ENCODE results near the gene TRIM41.
"Not testable (repeated sequence)": the region's sequence is repeated elsewhere in the genome, so short reads cannot be mapped to it uniquely, and the experiment has no call there.

TRIM41 gene

GRCh38 chr5:181223058-181223728 is at the start of gene TRIM41:
Gene TRIM41, plus strand, starts transcription at chr5:181223281. Its CDS starts 719 bp downstream, at chr5:181224000.
- DNase-seq (ENCODE audit: low spot score): peak; percentile 99

DNA sequence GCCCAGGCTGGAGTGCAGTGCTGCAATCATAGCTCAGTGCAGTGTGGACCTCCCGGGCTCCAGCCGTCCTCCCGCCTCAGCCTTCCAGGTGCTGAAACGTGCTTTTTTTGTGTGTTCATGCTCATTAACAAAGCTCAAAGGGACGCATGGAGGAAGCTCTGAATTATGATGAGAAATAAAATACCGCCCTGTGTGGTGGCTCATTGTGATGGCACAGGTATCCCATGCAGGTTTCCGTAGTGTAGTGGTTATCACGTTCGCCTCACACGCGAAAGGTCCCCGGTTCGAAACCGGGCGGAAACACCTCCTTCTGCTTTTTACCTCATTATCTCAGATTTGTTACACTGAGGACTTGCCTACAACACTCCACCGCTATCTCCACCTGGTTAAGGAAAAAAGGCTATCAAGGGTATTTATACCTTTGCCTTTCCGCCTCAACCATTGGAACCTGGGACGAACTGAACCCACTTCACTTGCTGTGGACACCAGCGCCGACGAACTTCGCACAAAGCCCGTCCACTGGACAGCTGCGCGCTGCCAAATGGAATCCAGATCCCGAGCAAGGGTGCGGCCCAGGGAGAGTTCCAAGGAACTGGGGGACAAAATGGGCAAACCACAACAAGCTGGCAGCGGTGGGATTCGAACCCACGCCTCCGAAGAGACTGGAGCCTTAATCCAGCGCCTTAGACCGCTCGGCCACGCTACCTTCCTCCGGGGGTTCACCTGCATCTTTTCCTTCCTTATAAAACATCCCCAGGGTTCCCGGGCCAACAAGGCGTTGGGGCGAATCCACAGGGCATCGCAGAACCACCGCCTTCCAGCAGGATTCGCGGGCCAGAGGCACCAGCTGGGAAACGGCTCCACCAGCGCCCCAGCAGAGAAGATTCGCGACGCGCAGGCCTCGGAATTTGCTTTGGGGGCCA is 49.4 kb upstream of the TRIM41 start:
- DNase-seq (ENCODE audit: low spot score): no peak

DNA sequence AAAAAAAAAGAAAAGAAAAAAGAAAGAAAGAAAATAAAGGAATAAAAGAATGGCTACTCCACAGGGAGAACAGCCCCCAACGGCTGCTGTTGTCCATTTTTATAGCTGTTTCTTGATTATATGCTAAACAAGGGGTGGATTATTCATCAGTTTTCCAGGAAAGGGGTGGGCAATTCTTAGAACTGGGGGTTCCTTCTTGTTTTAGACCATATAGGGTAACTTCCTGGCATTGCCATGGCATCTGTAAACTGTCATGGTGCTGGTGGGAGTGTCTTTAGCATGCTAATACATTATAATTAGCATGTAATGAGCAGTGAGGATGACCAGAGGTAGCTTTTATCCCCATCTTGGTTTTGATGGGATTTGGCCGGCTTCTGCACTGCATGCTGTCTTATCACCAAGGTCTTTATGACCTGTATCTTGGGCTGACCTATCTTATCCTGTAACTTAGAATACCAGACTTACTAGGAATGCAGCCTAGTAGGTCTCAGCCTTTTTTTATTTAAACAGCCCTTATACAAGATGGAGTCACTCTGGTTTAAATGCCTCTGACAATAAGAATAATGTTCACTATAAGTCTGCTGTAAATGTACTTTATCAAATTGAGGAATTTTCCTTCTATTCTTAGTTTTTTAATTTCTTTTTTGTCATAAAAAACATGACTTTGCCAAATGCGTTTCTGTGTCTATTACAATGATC is 46.7 kb upstream of the TRIM41 start:
- DNase-seq (ENCODE audit: low spot score): no peak

DNA sequence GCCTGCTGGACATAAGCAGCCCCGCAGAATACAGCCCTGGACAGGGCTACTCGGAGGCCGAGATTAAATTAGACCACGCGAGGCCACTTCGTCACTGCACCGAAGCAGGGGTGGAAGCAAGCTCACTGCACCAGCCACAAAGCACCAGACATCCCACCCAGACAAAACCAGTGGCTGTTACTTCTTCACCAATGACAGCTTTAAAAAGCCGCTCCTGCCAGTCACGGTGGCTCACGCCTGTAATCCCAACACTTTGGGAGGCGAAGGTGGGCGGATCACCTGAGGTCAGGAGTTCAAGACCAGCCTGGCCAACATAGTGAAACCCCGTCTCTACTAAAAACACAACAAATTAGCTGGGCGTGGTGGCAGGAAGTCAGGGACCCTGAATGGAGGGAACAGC is 45.5 kb upstream of the TRIM41 start:
- DNase-seq (ENCODE audit: low spot score): not testable (repeated sequence)

DNA sequence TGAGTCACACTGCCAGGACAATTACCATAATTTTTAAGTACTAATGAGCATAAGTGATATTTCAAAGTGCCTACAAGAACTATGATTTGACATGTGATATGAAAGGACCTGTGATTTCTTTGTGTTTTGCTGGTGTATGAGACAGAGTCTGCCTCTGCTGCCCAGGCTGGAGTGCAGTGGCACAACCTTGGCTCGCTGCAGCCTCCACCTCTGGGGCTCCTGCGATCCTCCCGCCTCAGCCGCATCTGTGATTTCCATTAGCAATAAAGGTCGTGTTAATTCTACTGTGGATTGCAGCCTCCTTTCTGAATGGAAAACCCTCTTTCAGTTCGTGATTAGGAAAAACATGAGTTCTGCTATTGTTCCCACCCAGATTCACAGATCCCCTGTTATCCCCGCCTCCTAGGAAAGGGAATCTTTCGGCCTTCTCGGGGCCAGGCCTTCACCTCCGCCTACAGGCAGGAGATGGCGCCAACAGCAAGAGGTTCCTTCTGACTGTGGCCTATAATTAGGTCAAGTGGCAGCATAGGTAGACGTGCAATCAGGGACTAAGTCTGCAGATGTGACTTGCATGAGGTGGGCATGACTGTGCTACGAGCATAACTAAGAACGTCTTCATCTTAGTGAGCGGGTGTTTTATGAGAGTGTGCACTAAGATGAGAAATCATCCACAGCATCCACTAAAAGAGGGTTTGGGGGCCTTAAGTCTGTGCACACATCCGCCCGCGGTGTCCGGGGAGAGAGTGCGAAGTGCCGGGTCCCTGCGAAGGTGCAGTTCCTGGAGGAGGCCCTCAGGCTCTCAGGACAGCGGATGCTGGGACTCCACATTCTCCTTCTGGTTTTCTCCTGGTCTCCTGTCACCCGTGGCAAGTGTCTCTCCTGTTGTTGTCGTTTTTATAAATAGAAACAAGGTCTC is 41.2 kb upstream of the TRIM41 start:
- no peak for DNase-seq (ENCODE audit: low spot score)

DNA sequence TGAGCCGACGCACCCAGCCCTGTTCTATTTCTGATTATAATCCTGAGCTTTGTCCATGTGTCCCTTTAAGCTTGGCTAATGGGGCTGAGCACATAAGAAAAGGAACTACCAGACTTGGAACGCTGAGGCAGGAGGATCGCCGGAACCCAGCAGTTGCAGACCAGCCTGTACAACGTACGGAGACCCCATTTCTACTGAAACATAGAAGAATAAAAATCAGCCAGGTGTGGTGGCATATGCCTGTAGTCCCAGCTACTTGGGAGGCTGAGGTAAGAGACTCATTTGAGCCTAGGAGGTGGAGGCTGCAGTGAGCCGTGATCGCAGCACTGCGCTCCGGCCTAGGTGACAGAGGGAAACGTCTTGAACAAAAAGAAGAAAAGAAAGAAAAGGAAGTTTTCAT is 40.4 kb upstream of the TRIM41 start:
- no peak for DNase-seq (ENCODE audit: low spot score)

GRCh38 chr5:181184845-181185216 is 38.2 kb upstream of the TRIM41 start:
- DNase-seq (ENCODE audit: low spot score): no peak

DNA sequence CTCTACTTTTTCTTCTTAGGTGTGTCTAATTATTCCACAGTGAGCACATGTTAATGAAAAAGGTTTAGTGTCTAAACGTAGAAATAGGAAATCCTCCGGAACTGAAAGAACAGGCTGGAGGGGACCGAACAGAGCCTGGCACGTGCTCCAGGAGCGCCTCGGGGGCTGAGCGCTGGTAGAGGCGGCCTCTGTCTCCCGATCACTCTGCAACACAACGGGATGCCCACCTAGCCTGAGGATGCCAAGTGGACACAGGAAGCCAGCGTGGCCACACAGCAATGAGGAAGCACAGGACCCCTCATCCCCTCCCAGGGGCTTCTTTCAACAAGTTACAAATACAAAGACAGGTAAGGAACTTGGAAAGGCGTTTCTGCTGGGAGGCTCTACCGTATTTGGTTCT is 37.5 kb upstream of the TRIM41 start:
- no peak for DNase-seq (ENCODE audit: low spot score)

DNA sequence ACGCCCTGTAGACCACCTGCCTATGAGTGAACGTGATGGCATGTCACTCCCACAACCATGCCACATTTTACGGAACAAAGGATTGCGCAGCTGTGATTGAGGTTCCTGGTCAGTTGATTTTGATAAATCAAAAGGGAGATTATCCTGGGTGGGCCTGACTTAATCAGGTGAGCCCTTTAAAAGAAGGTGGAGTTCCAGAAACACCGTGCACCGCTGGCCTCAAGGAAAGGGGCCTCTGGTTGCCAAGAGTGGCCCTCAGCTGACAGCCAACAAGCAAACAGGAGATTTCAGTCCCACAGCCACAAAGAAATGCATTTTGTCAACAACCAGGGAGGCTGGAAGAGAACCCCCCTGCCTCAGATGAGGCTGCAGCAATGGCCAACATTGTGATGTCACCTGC is 37.1 kb upstream of the TRIM41 start:
- no peak for DNase-seq (ENCODE audit: low spot score)

DNA sequence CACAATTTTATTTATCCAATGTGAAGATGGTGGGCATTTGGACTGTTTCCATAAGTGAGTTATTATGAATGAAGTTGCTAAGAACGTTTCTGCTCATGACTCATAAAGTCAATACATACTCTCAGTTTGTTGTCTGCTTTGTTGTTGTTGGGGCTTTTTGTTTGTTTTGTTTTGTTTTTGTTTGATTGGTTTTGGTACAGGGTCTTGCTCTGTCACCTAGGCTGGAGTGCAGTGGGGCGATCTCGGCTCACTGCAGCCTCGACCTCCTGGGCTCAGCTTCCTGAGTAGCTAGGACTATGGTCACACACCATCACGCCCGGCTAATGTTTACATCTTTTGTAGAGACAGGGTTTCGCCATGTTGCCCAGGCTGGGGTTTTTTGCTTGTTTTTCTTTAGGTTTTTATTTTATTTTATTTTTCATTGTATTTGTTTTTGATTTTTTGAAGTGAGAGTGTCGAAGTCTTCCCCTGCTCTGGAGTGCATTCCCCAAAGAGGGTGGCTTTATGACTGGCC is 36.0 kb upstream of the TRIM41 start:
- no peak for DNase-seq (ENCODE audit: low spot score)

- DNase-seq (ENCODE audit: low spot score): peak; percentile 63
These were observed 35.4 kb upstream of the TRIM41 start for GRCh38 chr5:181187500-181188213.

DNA sequence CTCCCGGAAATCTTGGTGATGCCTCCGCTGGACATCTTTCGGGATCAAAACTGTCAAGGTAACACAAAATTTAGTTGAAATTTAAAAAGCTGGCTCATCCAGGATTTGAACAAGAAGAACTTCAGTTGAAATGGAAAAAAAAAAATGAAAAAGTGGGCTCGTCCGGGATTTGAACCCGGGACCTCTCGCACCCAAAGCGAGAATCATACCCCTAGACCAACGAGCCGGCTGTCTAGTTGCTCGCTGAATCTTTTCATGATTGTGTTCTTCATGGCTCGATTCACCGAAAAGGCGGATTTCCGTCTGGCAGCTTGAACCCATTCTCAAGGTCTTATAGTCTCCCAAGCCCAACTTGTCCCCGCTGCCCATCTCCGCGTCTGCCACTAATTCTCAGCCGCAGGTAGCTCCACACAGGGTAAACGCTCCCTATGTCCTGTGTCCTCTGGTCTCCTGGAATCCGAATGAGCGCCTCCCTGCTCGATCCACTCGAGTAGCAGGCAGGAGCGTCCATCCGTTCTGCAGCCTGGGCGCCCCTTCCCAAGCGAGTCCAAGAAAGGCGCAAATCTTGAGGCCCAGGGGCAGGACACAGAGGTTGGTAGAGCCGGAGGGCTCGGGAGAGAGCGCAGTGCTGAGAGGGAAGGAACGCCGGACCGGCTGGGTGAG is 34.2 kb upstream of the TRIM41 start:
- peak; percentile 83 for DNase-seq (ENCODE audit: low spot score)

DNA sequence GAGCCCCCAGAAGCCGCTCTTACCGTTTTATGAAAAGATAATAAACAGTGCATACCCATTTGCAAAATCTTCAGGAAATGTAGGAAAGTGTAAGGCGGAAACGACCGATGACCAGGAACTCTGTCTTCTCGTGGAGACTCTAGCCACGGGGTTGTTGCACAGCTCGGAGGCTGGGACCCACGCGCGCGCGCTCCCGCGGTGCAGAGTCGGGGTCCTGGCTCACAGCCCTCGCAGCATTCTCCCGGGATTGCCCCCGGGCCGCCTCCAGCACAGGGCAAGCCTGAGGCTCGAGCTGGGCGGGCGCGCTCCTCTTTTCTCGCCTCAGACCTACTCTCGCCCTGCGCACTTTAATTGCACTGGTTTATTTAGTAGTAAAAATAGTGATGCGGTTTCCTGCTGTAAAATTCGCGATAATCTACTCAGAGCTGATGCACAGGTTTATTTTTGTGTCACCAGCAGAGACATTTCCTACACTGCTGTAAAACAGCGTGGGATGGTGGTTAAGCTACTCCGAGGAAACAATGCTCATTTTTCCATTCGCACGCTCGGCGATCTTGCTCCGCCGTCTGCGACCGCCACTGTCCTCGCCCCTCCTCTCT is 33.6 kb upstream of the TRIM41 start:
- DNase-seq (ENCODE audit: low spot score): no peak

- no peak for DNase-seq (ENCODE audit: low spot score)
These were observed 32.9 kb upstream of the TRIM41 start for GRCh38 chr5:181189962-181190710.

- no peak for DNase-seq (ENCODE audit: low spot score)
These were observed 32.2 kb upstream of the TRIM41 start for GRCh38 chr5:181190711-181191525.

DNA sequence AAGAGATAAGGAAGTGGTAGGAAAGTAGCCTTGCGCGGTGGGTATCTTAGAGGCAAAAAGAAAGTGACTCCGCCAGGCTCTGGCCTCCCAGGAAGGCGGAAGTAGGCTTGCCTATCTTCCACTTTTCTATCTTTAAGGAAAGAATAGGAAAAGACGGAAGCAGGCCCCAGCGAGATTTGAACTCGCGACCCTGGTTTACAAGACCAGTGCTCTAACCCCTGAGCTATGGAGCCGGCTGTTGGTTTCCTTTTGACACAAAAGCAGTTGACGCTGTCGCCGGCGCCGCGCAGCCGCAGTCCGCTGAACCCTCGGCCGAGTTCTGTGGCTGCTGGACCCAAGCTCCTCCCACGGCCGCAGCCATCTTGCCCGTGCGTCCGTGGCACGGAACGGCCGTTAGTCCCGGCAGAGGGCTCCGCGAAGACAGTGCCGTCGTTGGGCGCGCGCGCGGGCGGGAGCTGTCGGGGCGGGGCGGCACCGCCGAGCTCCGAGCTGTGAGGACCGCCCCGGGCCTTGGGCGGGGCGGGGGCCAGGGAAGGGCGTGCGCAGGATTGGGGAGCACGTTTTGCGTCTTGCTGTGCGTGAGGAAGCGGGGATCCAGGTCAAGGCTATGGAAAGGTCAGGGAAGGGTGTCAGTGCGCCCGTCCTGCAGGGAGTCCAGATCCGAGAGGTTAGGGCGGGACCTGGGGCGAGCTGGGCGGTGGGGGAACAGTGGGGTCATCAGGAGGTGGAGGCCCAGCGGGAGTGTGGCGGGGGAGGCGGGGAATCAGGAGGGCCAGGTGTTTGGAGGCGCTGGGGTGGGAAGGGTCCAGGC is 31.4 kb upstream of the TRIM41 start:
- DNase-seq (ENCODE audit: low spot score): peak; percentile 96

- DNase-seq (ENCODE audit: low spot score): no peak
These were observed 30.6 kb upstream of the TRIM41 start for GRCh38 chr5:181192337-181193046.

All from putamen (tissue), 1 donor.